Measurements from ENCODE around the gene DAND5.

DNA sequence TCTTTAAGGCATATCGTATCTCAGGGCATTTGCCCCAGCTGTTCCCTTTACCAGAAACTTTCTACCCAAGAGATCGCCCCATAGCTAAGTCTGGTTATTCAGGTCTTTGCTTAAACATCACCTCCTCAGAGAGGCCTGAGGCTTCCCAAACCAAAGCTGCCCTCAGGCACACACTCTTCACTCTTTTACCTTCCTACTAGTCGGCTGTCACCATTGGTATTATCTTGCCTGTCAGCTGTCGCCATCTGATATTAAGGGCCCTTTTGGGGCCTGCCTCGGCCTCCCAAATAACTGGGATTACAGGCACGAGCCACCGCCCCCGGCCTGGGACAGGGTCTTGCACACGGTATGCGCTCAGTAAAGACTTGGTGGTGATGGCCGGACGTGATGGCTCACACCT, 13.4 kb upstream of the DAND5 start:
- TF ChIP-seq CTCF (conservative IDR thresholded peaks at IDR 0.05; ENCODE audit: low read length) (no peak), EZH2phosphoT487 (IDR thresholded peaks at IDR 0.05; ENCODE audit: borderline replicate concordance) (no peak)
